T-helper 1 cell (primary cell): ENCODE results near the gene LHFPL2.
"Not testable (repeated sequence)": the region's sequence is repeated elsewhere in the genome, so short reads cannot be mapped to it uniquely, and the experiment has no call there.

Source experiments
- DNase-seq, 5 donors: peaks; one replicate each; pipeline ENCODE4 v3.0.0-alpha.2; 2012 to 2020

LHFPL2 gene

DNA sequence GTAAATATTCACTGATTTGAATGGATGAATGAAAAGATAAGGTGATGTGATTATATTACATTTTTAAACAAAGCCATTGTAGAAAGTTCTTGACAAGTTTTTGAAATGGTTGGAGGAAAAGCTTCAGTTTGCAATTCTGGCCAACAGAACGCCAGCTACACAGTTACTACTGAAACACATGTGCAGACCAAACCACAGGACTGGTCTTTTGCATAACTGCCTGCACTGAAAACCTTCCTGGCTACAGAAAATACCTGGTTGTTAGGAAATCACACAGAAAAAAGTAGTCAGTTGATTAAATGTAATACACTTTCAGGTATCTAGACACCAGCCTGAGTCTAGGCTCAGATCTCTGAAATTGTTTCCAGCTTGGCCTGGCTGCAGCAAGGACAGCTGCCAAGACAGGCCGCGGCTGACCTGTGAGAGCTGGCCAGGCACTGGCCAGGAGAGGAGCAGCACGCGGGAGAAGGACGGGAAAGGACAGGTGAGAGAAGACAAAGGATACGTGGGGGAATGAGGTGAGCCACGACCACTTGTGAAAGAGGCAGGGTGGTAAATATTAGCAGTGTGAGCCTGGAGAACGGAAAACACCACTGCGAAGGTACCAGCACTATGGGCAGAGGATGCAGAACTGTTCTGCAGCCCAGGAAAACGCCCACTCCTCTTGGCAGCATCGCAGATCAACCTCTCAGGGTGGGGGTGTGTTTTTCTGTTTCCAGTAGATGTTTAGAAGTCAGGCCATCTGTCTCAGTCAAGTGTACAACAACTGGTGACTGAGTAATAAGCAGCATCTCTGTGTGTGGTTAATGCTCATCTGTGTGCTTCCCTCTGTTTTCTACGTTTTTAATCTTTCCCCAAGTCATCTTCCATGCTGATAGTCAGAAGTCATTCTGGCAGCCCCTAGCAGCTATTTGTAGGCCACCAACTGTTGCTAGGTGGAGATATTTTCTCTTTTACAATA lies 150.7 kb downstream of the LHFPL2 start:
- DNase-seq, result no peak

DNA sequence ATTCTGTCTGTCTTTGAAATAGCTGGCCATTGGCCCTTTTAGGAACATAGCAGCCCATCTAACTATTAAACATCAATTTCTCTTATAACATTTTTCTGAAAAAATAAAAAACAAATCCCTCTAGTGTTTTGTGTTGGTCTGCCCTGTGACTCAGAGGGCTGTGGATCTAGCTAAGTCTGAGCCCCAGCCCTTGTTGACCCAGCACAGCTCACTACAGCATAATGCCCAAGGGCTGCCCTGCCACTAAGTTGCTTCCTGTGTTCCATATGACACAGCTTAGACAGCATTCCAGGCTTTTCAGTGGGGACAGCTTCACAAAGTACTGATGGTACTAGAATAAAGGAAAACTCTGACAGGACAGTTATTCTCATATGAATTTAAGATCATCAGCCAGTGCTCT lies 152.2 kb downstream of the LHFPL2 start:
- no peak for DNase-seq

DNA sequence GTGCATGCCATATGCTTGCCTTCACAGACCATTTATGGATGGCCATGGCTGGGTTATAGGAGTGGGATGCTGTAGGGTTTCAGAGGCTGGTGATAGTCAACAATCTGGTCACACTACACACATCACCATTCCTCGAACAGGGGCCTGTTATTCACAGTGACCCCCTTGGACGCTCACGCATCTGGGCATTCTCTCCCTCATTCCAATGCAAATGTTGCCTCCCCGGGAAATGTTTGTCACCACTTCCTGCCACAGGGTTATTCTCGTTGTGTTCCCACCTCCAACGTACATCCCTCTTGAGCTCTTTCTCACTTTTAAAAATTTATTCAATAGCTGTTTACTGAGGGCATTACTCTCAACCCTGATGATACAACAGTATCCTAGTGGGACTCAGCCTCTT lies 152.8 kb downstream of the LHFPL2 start:
- DNase-seq, result no peak

DNA sequence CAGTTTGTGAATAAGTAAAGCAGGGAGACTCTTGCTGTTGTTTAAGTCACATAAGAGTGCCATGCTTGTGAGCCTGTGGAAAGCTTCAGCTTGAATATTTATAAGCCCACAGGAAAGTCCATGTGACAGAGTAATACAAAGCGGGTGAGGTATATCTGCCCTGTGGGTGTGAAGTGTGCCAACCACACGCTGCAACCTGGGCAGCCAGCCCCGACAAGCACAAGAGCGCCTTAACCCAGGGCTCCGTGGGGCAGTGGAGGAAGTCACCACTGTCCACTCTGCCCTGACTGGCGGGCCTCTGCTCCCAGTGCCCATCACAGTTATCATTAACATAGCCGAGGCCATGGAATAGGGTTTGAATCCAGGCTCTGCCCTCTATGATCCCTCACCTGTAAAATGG lies 155.9 kb downstream of the LHFPL2 start:
- no peak for DNase-seq

DNA sequence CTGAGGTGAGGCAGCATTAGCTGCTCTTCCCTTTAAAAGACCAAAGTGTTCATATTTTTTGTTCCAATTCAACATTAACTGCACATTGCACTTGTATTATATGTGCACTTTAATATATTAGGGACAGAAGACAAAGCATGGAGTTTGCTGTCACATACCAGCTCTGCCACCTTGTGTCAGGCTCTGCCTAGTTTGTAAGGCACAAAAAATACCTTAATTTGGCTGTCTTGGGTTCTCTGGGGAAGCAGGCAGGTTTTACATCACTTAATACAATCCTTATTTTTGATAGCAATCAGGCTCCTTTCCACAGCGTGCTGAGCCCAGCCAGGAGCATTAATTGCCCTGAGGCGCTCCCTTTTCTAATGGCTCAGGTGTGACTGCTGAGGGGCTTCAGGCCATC lies 156.3 kb downstream of the LHFPL2 start:
- DNase-seq, result no peak

DNA sequence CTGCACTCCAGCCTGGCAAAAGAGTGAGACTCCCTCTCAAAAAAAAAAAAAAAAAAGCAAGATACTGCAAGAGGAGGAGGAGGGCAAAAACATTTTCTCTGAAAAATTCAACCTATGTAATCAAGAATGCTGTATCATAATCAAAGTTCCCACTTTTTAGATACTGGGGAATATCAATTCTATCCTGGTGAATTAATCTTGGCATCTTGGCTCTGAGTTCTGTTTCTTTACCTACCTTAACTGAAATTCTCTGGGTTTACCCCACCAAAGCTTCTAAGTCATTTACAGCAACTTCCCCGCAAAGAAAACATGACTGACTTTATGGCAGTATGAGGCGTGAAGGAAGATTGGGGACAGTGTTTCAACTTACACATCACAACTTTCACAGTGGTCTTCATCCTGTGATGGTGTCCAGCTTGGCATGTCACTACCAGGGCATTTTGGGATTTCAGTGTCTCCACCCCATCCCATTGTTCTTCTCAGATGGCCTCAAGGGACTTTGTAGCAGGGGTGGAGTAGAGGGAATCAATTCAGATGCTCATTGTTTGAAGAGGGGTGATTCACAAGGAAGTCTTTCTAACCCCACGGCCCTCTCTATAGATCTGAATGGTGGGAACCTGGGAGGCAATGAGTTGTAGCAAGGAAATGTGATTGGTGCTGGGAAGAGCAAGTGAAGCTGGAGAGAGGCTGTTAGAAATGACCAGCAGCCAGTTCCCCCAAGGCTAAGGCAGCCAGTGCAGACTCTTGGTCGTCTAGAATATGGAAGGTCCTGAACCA lies 157.7 kb downstream of the LHFPL2 start:
- no peak for DNase-seq

DNA sequence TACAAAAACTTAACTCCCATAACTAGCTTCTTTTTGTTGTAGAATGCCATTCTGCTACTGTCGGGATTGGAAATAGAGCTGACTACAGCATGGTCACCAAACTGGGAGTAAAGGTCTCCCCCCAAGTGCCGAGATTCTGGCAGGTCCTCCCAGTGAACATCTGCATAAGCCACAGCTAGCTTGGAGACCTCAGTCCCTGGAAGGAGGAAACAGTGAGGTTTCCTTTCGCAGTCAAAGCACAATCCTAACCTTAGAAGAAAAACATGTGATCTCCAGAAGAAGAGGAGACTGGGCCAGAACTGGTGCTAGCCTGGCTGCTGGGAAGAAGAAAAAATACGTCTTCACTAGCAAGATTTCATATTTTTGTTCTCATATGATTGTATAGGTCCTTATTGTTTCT lies 160.7 kb downstream of the LHFPL2 start:
- no peak for DNase-seq

DNA sequence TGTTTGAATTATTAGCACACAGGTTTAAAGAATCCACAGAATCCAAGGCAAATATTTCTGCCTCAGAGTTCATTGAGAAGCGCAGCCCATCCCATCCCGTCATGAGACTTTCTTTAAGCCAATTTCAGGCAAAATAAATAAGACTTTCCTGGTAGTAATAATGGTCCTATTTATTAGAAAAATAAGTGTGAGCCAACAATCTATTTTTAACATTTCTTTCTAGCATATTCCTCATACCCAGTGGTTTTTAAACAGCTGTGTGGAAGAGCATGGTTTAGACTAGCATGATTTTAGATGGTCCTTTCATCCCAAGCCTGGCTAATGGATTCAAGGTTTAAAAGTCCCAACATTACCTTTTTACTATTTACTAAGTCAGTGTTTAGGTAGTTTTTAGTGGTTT lies 162.4 kb downstream of the LHFPL2 start:
- DNase-seq, result no peak

DNA sequence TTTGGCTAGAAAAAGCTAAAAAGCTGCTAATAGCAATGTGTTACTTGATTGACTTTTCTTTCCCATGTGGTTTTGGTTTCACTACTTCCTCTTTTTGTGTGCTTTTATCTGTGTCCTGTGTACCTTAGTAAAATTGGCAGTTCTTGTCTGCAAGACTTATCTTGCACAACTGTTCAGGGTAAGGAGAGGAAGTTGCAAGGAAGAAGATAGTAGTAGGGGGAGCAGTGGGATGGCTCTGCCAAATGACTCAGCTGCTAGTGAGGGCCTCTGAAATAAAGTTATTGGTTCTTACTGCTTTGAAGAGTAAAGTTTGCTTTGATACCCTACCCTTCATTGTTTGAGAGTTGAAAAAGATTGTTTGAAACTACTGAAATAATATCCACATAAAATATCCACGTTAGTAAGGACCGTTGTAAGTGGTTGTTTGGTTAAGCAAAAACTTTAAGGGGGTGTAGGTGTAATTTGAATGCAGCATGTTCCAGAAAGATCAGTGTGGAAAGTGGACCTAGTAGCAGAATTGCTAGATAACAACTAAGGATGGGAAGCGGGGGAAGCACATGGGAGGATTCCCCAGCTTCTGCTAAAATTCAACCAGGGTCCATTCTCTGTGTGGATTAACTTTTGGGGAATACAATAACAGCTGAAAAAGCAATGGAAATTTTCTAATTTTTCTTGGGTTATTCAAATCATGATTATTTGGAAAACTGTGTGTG lies 164.6 kb downstream of the LHFPL2 start:
- DNase-seq, result peak in 1 of 5 donors; percentile 17

DNA sequence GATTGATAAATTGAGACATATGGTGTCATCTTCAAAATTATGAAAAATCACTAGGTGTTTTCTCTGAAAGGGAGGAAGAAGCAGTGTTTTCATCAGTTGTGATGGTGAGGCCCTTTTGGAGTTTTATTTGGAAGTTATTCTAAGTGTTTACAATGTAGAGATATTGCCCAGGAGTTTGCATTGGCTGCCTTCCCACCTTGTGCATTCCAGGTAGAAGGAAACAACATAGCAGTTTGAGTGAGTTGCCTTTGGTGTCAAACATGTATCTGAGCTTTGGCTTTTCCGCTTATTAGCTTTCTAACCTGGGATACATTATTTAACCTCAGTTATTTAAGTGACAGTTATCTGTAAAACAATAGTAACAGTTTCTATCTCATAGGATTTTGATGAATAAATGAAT lies 165.6 kb downstream of the LHFPL2 start:
- no peak for DNase-seq

DNA sequence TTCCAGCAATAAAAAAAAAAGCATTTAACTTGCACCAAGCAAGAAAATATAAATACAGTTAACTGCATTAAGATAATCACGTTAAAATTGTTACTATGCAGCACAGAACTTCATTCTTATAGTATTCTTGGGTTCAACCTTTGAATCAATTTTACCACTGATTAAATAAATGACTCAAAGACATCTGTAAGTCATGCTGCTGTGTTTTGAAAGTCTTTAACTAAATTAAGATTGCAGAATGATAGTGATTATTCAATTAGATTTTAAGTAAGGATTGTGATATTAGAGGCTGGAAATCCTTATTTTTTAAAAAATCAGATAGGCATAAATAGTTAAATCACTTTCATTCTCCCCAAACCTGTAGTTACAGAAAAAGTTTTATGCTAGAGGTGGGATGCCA lies 171.8 kb downstream of the LHFPL2 start:
- DNase-seq, result no peak

DNA sequence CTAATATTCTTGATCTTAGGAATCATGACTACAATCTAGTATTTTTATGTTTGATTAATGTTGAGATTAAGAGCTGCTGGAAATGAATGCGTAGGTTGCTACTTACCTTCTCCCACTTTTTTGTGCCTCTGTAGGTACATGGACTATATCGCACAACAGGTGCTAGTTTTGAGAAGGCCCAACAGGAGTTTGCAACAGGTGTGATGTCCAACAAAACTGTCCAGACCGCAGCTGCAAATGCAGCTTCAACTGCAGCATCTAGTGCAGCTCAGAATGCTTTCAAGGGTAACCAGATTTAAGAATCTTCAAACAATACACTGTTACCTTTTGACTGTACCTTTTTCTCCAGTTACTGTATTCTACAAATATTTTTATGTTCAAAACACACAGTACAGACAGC lies 173.2 kb downstream of the LHFPL2 start:
- no peak for DNase-seq

DNA sequence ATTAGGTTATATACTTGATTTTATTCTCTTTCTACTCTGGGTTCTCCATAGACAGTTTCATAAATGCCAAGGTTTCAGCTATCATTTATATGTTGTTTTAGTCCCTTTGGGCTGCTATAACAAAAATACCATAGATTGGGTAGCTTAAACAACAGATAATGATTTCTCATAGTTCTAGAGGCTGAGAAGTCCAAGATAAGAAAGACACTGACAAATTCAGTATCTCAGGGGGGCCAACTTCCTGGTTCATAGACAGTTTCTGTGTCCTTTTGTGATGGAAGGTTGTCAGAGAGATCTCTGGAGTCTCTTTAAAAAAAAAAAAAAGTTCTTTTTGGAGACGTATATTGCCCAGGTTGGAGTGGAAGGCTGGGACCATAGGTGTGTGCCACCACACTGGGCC lies 174.8 kb downstream of the LHFPL2 start:
- DNase-seq, result no peak

DNA sequence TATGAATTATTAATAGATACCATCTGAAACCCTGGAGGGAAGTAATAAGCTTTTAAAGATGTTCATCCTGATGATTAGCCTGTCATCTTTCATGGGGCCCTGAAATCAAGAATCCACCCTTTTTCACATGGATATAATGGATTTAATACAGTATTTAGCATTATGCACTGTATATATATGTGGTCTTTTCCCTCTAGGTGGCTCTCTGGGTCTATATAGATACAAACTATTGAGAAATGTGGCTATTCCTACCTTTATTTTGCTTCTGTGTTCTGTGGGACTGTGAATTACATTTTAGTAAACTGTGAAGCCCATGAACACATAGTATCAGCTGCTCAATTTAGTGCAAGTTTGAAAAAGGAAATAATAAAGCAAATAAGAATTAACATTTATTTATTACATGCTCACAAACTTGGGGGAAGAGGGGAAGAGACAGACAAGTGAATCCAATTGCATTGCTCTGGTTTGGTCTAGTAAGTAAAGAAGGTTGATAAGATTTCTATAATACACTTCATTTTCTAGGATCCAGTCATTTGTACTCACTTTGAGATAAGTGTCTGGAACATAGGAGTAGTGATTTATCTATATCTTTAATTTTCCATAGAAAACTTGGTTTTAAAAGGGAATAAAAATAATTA lies 176.0 kb downstream of the LHFPL2 start:
- no peak for DNase-seq

DNA sequence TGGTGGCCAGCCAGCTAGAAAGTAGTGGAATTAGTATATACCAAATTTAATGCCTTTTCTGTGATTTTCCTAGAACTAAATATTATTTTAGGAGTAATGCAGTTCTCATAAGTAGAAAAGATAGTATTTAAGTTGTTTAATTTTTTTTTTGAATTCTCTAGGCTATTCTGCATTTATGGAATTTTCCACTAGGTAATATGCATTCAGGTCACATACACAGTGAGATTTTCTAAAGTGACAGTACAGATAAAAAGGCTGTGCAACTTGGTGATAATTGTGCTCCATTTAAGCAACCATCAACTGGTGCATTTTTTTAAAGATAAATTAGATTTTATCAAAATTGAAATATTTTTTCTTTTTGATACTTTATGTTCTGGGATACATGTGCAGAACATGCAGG lies 176.7 kb downstream of the LHFPL2 start:
- no peak for DNase-seq

DNA sequence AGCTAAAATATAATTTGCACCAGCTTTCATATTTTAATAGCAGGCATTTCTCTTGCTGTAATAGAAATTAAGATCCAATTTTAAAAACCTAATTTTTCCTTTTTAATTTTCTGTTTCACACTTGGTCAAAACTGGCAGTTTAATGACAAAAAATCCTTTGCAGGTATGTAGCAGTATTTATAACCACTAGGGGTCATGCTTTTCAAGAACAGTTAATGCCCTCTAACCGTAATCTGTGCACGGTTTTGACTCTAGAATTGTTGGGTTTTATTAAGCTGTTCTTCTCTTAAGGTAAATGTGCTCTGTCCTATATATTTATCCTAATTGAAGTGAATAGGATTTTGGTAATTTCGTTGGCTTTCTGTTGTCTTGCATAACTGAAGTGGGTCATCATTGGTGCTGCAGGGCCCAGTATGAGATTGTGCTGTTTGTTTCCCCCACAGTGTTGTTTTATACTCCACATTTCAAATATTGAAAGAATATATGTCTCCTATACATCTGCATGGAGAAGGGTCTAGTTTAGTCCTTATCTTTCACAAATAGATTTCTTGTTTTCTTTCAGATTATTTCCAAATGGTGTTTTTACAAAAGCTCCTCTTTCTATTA lies 180.7 kb downstream of the LHFPL2 start:
- peak in 1 of 5 donors; percentile 2 for DNase-seq

DNA sequence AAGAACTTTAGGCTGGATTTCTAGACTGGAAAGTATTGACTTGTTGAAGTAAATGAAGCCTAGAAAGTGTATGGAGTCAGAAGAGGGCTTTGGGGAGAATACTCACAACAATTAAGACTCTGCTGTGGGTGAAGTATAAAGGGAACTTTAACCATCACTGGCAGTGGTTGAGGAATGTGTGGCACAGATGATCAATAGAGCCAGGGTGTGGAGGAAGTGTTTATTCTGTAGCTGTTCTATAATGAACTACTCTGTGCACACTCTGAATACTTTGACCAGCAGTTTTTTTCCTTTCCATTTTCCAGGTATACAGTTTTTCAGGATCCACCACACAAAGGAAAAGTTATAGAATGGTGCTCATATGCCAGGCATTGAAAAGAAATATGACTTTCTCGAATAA lies 181.4 kb downstream of the LHFPL2 start:
- DNase-seq, result no peak

DNA sequence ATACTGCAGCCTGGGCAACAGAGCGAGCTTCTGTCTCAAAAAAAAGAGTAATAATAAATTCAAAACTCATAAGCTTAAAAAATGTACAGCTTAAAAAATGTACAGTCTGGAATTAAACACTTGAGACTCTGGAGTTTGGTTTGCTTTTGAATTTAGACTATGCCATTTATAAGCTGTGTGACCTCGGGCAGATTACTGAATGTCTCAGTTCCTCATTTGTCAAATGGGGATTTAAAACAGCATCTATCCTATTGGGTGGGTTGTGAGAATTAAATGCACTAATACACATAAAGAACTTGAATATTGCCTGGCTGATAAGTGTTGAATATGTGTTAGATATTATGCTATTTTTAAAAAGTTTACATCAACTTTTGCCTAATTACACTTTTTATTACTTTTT lies 189.7 kb downstream of the LHFPL2 start:
- DNase-seq, result no peak

DNA sequence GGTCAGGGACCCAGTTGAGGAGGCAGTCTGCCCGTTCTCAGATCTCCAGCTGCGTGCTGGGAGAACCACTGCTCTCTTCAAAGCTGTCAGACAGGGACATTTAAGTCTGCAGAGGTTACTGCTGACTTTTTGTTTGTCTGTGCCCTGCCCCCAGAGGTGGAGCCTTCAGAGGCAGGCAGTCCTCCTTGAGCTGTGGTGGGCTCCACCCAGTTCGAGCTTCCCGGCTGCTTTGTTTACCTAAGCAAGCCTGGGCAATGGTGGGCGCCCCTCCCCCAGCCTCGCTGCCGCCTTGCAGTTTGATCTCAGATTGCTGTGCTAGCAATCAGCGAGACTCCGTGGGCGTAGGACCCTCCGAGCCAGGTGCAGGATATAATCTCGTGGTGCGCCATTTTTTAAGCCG lies 191.1 kb downstream of the LHFPL2 start:
- not testable (repeated sequence) for DNase-seq

DNA sequence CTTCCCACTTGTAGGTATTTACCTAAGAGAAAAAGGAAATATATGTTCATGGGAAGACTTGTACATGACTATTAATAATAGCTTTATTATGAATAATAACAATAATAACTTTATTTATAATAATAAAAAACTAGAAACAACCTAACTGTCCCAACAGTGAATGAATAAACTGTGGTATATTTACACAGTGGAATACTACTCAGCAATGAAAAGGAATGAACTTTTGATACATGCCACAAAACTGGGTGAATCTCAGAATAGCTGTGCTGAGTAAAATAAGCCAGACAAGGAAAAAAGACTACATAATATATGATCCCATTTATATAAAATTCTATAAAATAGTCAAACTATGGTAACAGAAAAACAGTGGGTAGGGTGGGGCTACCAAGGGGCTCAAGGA lies 199.5 kb downstream of the LHFPL2 start:
- DNase-seq, result no peak

DNA sequence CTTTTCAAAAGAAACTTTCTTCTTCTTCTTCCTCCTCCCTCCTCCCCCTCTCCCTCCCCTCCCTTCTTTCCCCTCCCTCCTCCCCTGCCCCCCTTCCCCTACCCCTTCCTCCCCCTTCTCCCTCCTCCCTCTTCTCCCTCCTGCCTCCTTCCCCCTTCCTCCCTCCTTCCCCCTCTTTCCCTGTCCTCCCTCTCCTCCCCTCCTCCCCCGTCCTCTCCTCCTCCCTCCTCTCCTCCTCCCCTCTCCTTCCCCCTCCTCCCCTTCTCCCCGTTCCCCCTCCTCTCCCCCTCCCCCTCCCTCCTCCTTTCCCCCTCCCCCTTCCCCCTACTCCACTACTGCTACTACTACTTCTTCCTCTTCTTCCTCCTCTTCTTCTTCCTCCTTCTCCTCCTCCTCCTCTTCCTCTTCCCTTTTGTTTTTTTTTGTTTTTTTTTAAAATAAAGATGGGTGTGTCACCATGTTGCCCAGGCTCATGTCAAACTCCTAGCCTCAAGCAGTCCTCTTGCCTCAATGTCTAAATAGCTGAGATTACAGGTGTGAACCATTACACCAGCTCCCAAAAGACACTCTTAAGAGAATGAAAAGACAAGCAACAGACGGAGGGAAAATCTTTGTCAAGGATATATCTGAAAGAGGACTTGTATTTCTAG lies 200.7 kb downstream of the LHFPL2 start:
- DNase-seq, result no peak
